Ramos (cell line): Measurements from ENCODE around the gene STEAP3.

ENCODE experiments used
- in situ Hi-C: fragments of 300-500 bp; cut with MboI; formaldehyde crosslinking; loops from one replicate; pipeline ENCODE4 v1.14.3; 2022; ENCODE audit warnings: low sequenced_read_pairs; ENCODE audit not compliant: unreplicated experiment

The STEAP3 gene

GRCh38 chr2:119222863-119223520 lies 642 bp upstream of the STEAP3 start:
- in situ Hi-C loops, result no loop called here

DNA sequence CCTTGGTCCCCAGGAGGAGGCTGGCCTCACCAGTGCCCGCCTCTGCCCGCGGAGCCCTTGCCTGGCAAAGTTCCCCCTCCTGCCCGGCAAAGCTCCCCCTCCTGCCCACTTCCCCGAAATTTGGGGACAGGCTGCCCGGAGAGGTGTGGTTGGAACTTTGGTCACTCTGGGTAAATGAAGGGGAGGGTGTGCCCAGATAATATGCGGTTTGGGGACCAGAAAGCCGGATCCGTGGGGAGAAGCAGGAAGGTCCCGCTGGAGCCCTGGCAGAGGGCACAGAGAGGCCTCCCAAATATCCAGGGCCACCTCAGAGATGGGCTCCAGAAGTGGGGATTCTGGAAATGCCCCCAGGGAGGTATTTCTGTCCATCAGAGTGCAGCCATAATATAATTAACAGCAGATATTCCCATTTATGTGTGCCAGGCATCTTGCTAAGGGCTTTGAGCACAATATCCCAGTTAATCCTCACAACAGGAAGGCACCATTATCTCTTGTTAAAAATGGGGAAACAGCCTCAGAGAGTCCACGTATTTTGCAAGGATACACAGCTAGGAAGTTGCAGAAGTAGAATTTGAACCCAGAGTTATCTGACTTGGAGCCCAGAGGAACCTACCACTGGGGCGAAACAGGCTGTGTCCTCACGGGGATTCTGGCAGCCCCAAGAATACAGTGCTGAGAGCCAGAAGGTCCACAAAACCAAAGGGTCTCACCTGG lies 914 bp downstream of the STEAP3 start:
- in situ Hi-C loops, result no loop called here

DNA sequence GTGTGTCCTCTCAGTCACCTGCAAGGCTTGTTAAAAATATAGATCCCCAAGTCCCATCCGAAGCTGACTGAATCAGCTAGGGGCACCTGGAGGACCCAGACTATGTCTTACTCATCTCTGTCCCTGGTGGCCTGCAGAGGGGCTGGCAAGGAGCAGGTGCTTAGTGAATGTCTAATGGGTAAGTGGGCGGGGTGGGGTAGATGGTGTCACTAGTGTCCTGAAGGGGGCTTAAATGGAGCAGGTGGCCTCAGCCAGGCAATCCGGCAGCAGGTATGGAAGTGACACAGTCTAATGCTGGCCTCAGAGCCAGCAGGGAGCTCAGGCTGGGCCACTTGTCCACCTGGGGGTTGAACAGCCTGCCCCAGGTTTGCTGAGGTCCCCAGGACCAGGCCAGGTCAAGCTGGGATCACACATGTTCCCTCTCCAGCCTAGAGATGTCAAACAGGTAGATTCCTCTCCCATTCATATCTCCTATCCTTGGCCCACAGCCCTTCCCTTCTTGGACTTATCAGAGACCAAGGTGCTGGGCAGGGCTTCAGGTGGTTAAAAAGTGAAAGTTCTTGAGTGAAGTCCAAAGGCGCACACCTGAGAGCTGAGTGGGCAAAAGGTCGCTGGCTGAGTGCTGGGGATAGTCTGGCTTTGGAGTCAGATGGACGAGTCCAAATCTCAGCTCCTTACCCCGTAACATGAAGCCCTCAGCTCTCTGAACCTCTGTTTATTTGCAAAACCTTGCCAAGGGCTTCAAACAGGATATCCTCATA lies 1.7 kb downstream of the STEAP3 start:
- in situ Hi-C loops, result no loop called here

DNA sequence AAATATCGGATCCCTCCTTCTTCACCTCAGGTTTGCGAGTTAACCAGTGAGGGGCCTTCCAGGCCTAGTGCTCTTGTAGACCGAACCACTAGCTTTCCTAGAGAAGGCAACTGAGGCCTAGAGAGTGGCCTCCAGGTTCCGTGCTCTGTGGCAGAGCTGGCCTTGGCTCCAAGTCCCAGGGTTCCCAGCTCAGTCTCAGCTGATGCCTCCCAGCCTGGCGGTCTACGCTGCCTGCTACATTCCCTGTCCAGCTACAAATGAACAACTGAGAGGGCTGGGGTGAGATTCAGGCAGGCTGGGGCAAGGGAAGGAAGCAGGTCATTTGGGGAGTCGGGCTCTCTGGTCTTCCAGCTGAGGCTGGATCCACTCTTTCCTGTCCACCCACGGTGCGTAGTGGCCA lies 2.3 kb downstream of the STEAP3 start:
- in situ Hi-C loops, result no loop called here

DNA sequence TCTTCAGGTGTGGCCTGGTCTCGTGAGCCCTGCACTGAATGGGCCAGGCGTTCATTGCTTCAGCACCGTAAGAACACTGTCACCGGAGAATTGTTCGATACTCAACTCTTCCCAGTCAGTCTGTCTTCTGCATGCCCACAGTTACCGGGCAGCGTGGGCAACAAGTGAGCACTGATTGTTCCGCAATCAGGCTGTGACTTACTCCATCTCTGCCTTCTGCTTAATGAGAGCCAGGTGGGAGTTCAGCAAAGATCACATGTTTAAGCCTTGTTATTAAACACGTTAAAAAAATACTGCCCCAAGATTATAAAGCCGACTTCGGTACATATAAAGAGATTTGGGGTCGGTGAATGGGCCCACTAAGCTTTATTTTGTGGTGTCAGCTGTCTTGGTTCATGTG lies 3.7 kb downstream of the STEAP3 start:
- in situ Hi-C loops, result no loop called here

- in situ Hi-C loops, result no loop called here
Measured at GRCh38 chr2:119228136-119228535, 4.5 kb downstream of the STEAP3 start.

- in situ Hi-C loops, result no loop called here
Measured at GRCh38 chr2:119228964-119229363, 5.3 kb downstream of the STEAP3 start.

GRCh38 chr2:119229716-119230115 lies 6.1 kb downstream of the STEAP3 start:
- in situ Hi-C loops, result no loop called here

DNA sequence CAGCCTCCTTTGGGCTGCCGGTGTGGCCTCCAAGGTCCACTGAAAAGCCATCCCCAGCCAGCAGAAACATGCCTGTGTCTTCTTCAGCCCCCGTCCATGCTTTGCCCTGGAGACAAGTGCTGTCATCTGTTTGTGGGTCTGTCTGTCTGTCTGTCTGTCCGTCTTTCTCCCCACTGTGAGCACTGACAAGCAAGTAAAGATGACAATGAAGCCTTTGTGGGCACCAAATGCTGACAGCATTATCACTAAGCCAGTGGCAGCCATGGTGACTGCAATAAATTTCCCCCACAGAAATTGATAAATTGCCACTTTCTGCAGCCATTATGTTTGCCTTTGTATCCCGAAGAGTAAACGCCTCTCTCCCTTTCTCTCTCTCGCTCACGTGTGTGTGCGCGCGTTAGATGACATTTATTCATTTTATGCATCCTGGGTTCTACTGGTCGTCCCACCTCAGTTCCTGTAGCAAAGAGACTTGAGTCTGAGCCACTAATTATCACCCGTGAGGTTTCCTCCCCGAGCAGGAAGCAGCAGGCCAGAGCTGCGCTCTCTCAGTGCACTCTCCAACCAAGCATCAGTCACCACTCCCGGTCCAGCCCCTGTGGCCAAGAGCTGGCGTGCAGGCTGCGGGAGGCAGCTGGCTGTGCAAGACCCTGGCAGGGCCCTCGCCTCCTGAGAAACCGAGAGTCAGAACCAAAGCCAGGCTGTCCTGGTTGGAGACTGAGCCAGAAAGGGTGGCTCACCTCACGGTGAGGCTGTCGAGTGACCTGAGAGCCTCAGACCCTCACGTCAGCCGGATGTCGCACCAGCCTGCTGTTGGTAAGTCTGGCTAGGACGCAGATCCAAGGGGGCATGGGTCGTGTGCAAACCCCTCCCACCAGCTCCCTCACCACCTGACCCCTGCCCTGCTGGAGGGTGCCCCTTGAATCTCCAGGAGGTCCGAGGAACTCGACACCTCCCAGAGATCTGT lies 6.9 kb downstream of the STEAP3 start:
- in situ Hi-C loops, result no loop called here

DNA sequence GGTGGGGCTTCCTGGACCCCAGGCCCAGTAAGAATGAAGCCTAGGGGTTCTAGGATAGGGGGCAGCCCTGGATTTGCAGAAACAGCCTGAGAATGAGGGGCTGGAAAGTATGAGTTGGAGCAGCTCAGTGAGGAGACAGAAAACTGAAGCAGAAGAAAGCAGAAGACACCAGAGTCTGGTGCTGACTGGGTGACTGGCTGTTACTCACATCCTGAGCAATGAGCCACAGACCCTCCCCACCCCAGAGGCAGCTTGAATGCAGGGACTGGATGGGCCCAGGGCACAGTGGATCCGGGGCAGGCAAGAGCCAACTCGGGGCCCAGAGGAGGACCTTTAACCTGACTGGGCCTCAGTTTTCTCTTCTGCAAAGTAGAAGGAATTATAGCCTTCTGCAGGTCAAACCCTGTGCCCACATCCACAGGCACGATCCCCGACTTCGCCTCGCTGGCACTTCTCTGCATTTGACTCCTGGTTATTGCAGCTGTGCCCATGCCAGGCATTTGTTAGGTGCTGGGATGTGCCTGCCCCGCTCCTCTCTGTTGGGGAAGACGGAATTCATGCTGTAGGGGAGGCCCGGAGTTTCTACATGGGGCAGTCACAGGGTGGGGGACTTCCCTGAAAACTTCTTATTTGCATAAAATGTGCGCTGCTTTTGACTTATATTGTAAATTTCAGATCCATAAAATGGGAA lies 8.5 kb downstream of the STEAP3 start:
- in situ Hi-C loops, result no loop called here

- in situ Hi-C loops, result no loop called here
Measured at GRCh38 chr2:119232666-119232993, 9.0 kb downstream of the STEAP3 start.

DNA sequence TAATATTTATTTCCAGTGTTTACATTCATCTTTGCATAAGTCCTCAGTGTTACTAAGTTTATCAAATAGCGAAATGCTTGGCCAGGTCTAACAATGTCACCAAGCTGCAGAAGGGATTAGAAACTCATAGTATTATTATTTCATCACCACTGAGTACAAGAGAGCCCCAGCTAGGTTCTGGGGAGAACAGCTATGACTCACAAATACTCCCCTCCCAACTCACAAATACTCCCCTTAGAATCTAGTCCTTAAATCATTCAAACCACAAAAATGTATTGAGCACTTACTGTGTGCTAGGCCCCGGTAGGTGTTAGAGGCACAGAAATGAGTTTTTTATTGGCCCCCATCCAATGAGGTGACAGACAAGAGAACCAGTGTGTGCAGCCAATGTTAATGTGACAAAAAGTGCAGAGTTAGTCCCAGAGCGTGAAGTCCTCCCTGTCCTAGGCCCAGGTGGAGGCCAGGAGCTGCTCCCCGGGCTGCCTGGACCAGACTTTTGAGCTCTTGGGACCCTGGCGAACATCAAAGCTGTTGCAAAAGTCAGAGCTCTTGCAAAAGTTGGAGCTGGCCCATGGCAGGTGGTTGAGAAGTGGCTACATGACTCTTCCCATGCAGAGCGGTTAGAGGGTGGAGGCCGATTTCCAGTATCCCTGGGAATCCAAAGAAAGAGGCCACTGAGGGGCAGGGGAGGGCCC lies 9.8 kb downstream of the STEAP3 start:
- in situ Hi-C loops, result no loop called here

DNA sequence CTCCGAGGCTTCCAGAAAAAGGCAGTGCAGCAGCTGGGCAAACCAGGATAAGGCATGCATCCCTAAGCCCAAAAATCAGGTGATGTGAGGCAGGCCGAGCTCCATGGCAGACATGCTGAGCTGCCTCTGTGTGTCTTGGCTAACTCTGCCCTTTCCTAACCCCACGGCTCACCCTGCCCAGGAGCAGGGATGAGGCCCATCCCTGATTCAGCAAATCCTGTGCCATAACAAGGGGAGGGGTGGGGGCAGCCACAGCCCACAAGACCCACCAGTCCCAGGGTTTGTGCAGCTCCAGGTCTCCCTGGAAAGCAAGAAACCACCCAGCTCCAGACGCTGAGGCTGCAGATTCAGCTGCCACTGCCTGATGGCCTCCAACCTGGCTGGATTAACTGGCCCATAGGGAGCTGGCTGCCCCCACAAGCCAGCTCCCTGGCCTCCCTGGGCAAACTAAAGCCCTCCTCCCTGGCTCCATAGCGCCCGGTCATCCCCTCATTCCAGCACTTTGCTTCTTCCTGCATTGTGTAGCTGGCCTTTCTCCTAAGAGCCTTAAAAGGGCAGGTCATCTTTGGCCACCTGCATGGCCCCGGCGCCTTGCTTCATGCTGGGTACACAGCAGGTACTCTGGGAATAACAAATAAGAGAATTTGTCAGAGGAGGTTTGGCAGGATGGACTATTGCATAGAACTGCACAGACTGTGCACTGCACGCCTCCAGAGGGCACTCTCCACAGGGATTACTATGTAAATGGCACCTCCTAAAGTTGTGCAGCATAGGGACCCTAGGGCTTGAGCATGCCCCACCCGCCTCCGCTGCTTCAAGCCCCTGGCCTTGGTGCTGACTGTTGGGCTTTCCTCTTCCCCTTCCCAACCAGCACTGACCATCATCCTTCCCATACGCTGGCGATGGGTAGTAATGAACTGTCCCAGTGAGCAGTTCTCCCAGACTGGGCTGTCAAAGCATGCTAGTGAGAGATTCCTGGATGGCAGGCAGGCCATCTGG lies 10.7 kb downstream of the STEAP3 start:
- in situ Hi-C loops, result no loop called here

- in situ Hi-C loops, result no loop called here
Measured at GRCh38 chr2:119236796-119237195, 13.2 kb downstream of the STEAP3 start.

DNA sequence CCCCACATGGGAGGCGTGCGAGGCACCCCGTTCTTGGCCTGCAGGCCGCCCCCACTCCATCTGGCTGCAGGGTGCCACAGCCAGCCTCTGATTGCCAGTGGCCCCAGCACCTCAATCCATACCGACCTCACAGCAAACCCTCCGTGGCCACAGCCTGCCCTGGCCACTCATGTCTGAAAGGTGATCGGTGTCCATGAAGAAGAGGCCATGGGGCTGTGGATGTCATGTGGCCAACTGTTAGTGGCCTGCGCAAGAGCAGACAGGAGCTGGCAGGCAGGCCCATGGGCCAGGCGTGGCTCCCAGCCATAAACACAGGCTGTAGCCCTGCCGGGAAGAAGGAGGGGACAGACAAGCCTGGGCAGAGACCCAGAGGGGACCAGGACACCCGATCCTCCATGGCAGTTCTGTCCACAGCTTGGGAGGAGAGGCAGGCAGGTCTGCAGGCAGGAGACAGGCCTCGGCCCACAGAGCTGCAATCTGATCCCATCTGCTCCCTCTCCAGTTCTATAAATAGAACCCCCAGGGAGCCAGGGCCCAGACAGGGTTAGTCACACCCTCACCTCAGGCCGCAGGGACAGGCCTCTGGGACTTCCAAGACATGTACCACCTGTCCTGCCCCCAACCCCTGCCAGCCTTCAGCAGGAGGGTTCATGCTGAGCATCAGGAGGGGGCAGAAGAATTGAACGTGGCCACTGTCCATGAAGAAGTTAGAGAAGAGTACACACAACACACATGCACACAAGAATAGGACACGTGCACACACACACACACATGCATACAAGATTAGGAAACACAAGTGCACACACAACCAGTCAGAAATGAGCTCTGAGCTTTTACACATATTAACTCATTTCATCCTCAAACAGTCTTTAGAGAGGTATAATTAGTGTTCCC lies 16.9 kb downstream of the STEAP3 start:
- in situ Hi-C loops, result no loop called here

DNA sequence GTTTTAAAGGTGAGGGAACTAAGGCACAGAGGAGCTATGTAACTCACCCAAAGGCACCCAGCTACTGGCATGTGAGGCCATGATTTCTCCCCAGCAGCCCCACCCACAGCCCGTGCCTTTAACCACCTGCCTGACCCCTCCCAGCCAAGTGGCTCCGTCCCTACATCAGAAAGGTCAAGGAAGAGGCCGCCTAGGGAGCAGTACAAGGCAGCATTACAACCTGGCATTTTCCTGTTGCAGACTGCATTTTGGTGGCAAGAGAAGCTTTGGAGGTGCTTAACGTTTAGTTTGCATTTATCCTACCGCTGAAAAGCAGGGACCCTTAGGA lies 17.5 kb downstream of the STEAP3 start:
- in situ Hi-C loops, result no loop called here
